Thyroid gland (tissue), 4 donors: Measurements from ENCODE around the gene FLT4. TPM values are rescaled to one million over a fixed set of nuclear protein-coding genes. Genes with fewer than 3 reads are reported as not detected.
"Not testable (repeated sequence)": the region's sequence is repeated elsewhere in the genome, so short reads cannot be mapped to it uniquely, and the experiment has no call there.

Experiments
- DNase-seq, 2 donors: peaks; one replicate each; pipeline ENCODE4 v3.0.0-alpha.2; 2019
- H3K27ac ChIP-seq, 3 donors: fragments of 200-600 bp; sonication (generic); 1 replicate in 2 of 3; 2 replicates in 1 of 3; pipeline ENCODE4 v1.5.1; 2016 to 2019; ENCODE audit warnings: mild to moderate bottlenecking in 1 of 3, moderate library complexity in 1 of 3
- H3K27me3 ChIP-seq: fragments of 200-600 bp; sonication (generic); one replicate; pipeline ENCODE4 v1.5.1; 2019
- H3K36me3 ChIP-seq, 2 donors: fragments of 200-600 bp; sonication (generic); one replicate each; pipeline ENCODE4 v1.5.1; 2016 to 2019
- H3K4me1 ChIP-seq, 2 donors: fragments of 200-600 bp; sonication (generic); one replicate each; pipeline ENCODE4 v1.5.1; 2017 to 2019
- H3K4me3 ChIP-seq, 3 donors: fragments of 200-600 bp; sonication (generic); replicated peaks in 1 of 3; 1 replicate in 2 of 3; 2 replicates in 1 of 3; pipeline ENCODE4 v1.5.1; 2016; ENCODE audit warnings: mild to moderate bottlenecking in 1 of 3
- H3K9me3 ChIP-seq: fragments of 200-600 bp; sonication (generic); one replicate; pipeline ENCODE4 v1.5.1; 2017
- CTCF ChIP-seq, 6 experiments: fragments of 200-600 bp in 3 of 6; fragments of 450-650 bp in 3 of 6; sonication (generic) in 3 of 6; IDR thresholded peaks; one replicate each; pipeline ENCODE4 v1.5.1; 2016 to 2019; ENCODE audit warnings: antibody characterized with exemption in 6 of 6, mild to moderate bottlenecking in 2 of 6, inconsistent platforms in 1 of 6, moderate library complexity in 1 of 6
- POLR2A ChIP-seq, 2 donors: fragments of 450-650 bp; IDR thresholded peaks; one replicate each; pipeline ENCODE4 v1.6.1; 2017; ENCODE audit warnings: antibody characterized with exemption in 2 of 2, mild to moderate bottlenecking in 2 of 2, moderate library complexity in 1 of 2
- WGBS, 2 donors: methylation state at CpG; one replicate each; pipeline ENCODE4 v1.1.5; 2017; 5-methylcytosine and 5-hydroxymethylcytosine counted together
- intact Hi-C: fragments of 100-400 bp; cut with DNase I; formaldehyde crosslinking; loops from one replicate; pipeline ENCODE4 v1.15.1; 2023
- total RNA-seq, 4 donors: library from RNA; depleted of rRNA; stranded (reverse); fragments of >200 nt; gene quantifications; one replicate each; pipeline ENCODE4 v1.2.3, GENCODE V29; 2016

FLT4 gene
- total RNA-seq, 4 donors from 2014 or later = 52.8 to 90.9 (median 66.8) TPM

GRCh38 chr5:180684623-180685161 is 35.3 kb upstream of the FLT4 start:
- TF ChIP-seq CTCF (IDR thresholded peaks at IDR 0.05) (no peak), POLR2A (IDR thresholded peaks at IDR 0.05) (no peak)
- DNase-seq = no peak
- Histone ChIP-seq H3K9me3 (no peaks in the 10 kb centered on the region), H3K36me3 (no peaks in the 10 kb centered on the region), H3K27me3 (no peaks in the 10 kb centered on the region), H3K27ac (no peak overlapping the region), H3K4me1 (no peaks in the 10 kb centered on the region), H3K4me3 (no peak overlapping the region)
- intact Hi-C loops = no loop called here
- WGBS, 2 donors = 87 to 88% methylated on average over 6 to 15 of the region's 15 CpGs

GRCh38 chr5:180683220-180683922 is 34.0 kb upstream of the FLT4 start:
- no peaks in the 10 kb centered on the region for H3K27me3 ChIP-seq

GRCh38 chr5:180682560-180682959 is 33.2 kb upstream of the FLT4 start:
- Histone ChIP-seq H3K36me3 (no peaks in the 10 kb centered on the region), H3K27ac (no peak overlapping the region), H3K4me1 (no peaks in the 10 kb centered on the region), H3K4me3 (no peak overlapping the region), H3K9me3 (no peaks in the 10 kb centered on the region), H3K27me3 (no peaks in the 10 kb centered on the region)
- WGBS, 2 donors = 67 to 77% methylated on average over 7 to 8 of the region's 8 CpGs
- no peak for TF ChIP-seq CTCF (IDR thresholded peaks at IDR 0.05)
- TF ChIP-seq POLR2A (IDR thresholded peaks at IDR 0.05) = no peak
- DNase-seq = no peak
- intact Hi-C loops = no loop called here

More at GRCh38 chr5:180683220-180683922, 34.0 kb upstream of the FLT4 start:
- DNase-seq = no peak
- WGBS, 2 donors = 77 to 86% methylated on average over 6 of the region's 6 CpGs
- no peaks in the 10 kb centered on the region for H3K36me3 ChIP-seq
- intact Hi-C loops = no loop called here
- TF ChIP-seq POLR2A (IDR thresholded peaks at IDR 0.05) = no peak
- no peak for TF ChIP-seq CTCF (IDR thresholded peaks at IDR 0.05)
- no peak overlapping the region for H3K27ac ChIP-seq
- H3K4me1 ChIP-seq = no peaks in the 10 kb centered on the region
- no peak overlapping the region for H3K4me3 ChIP-seq
- H3K9me3 ChIP-seq = no peaks in the 10 kb centered on the region

GRCh38 chr5:180682008-180682407 is 32.6 kb upstream of the FLT4 start:
- DNase-seq = not testable (repeated sequence)

GRCh38 chr5:180678319-180678718 is 28.9 kb upstream of the FLT4 start:
- DNase-seq, H3K9me3 ChIP-seq, H3K4me3 ChIP-seq, H3K4me1 ChIP-seq, H3K27me3 ChIP-seq, H3K27ac ChIP-seq, intact Hi-C loops, H3K36me3 ChIP-seq: not testable (repeated sequence)
- 88 to 98% methylated on average over 10 of the region's 10 CpGs for WGBS, 2 donors

More at GRCh38 chr5:180682008-180682407, 32.6 kb upstream of the FLT4 start:
- H3K4me1 ChIP-seq, H3K27ac ChIP-seq, H3K9me3 ChIP-seq, H3K36me3 ChIP-seq, H3K4me3 ChIP-seq, H3K27me3 ChIP-seq, intact Hi-C loops: not testable (repeated sequence)
- 93 to 97% methylated on average over 12 of the region's 12 CpGs for WGBS, 2 donors

GRCh38 chr5:180675036-180675635 is 25.7 kb upstream of the FLT4 start:
- no peak for DNase-seq
- TF ChIP-seq POLR2A (IDR thresholded peaks at IDR 0.05) (no peak), CTCF (IDR thresholded peaks at IDR 0.05) (no peak)
- no peaks in the 10 kb centered on the region for H3K9me3 ChIP-seq
- H3K4me3 ChIP-seq = no peak overlapping the region
- intact Hi-C loops = no loop called here
- H3K4me1 ChIP-seq = peaks cover 14 to 17% of the 10 kb centered on the region in 2 donors
- H3K27ac ChIP-seq = no peak overlapping the region
- peaks cover 10% of the 10 kb centered on the region for H3K27me3 ChIP-seq
- WGBS, 2 donors = 84 to 90% methylated on average over 13 to 14 of the region's 14 CpGs
- H3K36me3 ChIP-seq = no peaks in the 10 kb centered on the region

- H3K36me3 ChIP-seq, DNase-seq, H3K27ac ChIP-seq, H3K4me3 ChIP-seq, H3K9me3 ChIP-seq, intact Hi-C loops, H3K27me3 ChIP-seq: not testable (repeated sequence)
- 0% methylated on average over 4 of the region's 23 CpGs; no CpG with 5 or more reads in 1 of the 2 donors for WGBS, 2 donors
- H3K4me1 ChIP-seq = peaks cover 14 to 17% of the 10 kb centered on the region in 2 donors
These were observed 24.7 kb upstream of the FLT4 start for GRCh38 chr5:180674090-180674475.
